DMS79 (cell line): ENCODE measurements around the gene KRTAP5-2.

Experiments used
- DNase-seq: peaks from one replicate; lab custom pipeline; 2025; lab: John Stamatoyannopoulos, UW

KRTAP5-2 gene

GRCh38 chr11:1567052-1567720 is 30.9 kb downstream of the KRTAP5-2 start:
- DNase-seq, result no peak

GRCh38 chr11:1566381-1567051 is 31.6 kb downstream of the KRTAP5-2 start:
- DNase-seq, result no peak

GRCh38 chr11:1565904-1566247 is 32.2 kb downstream of the KRTAP5-2 start:
- no peak for DNase-seq

- no peak for DNase-seq
These were observed 32.8 kb downstream of the KRTAP5-2 start for GRCh38 chr11:1565173-1565903.

GRCh38 chr11:1564535-1565172 is 33.4 kb downstream of the KRTAP5-2 start:
- DNase-seq, result no peak

GRCh38 chr11:1563697-1564534 is 34.2 kb downstream of the KRTAP5-2 start:
- no peak for DNase-seq

- no peak for DNase-seq
These were observed 34.9 kb downstream of the KRTAP5-2 start for GRCh38 chr11:1563149-1563638.

GRCh38 chr11:1562469-1563148 is 35.5 kb downstream of the KRTAP5-2 start:
- DNase-seq, result no peak

GRCh38 chr11:1561955-1562354 is 36.1 kb downstream of the KRTAP5-2 start:
- no peak for DNase-seq

- DNase-seq, result no peak
These were observed 36.8 kb downstream of the KRTAP5-2 start for GRCh38 chr11:1561266-1561665.

- DNase-seq, result no peak
These were observed 37.3 kb downstream of the KRTAP5-2 start for GRCh38 chr11:1560649-1561251.

- DNase-seq, result no peak
These were observed 38.0 kb downstream of the KRTAP5-2 start for GRCh38 chr11:1560002-1560648.

- DNase-seq, result peak; percentile 30
These were observed 38.8 kb downstream of the KRTAP5-2 start for GRCh38 chr11:1559111-1559951.

GRCh38 chr11:1558775-1559110 is 39.4 kb downstream of the KRTAP5-2 start:
- no peak for DNase-seq

- DNase-seq, result no peak
These were observed 40.0 kb downstream of the KRTAP5-2 start for GRCh38 chr11:1557904-1558774.

- DNase-seq, result no peak
These were observed 40.8 kb downstream of the KRTAP5-2 start for GRCh38 chr11:1557051-1557884.

GRCh38 chr11:1556278-1556902 is 41.7 kb downstream of the KRTAP5-2 start:
- DNase-seq, result no peak
